HepG2 (cell line): ENCODE results near the gene ELP2.

ENCODE experiments used
- CTCF ChIP-seq: sonication (generic); formaldehyde crosslinking; IDR thresholded peaks from 2 replicates; pipeline ENCODE4 v1.5.0; 2020; ENCODE audit warnings: mild to moderate bottlenecking, missing genetic modification reagents, moderate library complexity
- FIP1L1 ChIP-seq: fragments of 200-400 bp; formaldehyde crosslinking; IDR thresholded peaks from 2 replicates; pipeline ENCODE4 v1.6.1; 2018; ENCODE audit warnings: low read depth, mild to moderate bottlenecking, low read length, moderate library complexity, borderline replicate concordance; ENCODE audit not compliant: insufficient read depth
- NFKBIZ ChIP-seq: IDR thresholded peaks from 2 replicates; pipeline ENCODE4 v1.6.1; 2018; ENCODE audit warnings: missing genetic modification reagents, missing compliant biosample characterization
- NR1H2 ChIP-seq: sonication (generic); formaldehyde crosslinking; IDR thresholded peaks from 2 replicates; pipeline ENCODE4 v1.8.1; 2022; ENCODE audit warnings: low read depth, missing genetic modification reagents, borderline replicate concordance
- ZBTB21 ChIP-seq: sonication (generic); formaldehyde crosslinking; IDR thresholded peaks from 2 replicates; pipeline ENCODE4 v1.4.0; 2020; ENCODE audit warnings: missing genetic modification reagents
- ZNF276 ChIP-seq: sonication (generic); formaldehyde crosslinking; IDR thresholded peaks from 2 replicates; pipeline ENCODE4 v1.4.0; 2020; ENCODE audit warnings: mild to moderate bottlenecking, low read depth, missing genetic modification reagents

- no peak for TF ChIP-seq NR1H2 (CRISPR knock-in tag)
- no peak for TF ChIP-seq ZNF276
- no peak for TF ChIP-seq CTCF
- TF ChIP-seq FIP1L1, result no peak
- TF ChIP-seq ZBTB21, result no peak
- no peak for TF ChIP-seq NFKBIZ (CRISPR knock-in tag)
Measured at GRCh38 chr18:36185901-36186460, 56.3 kb downstream of the ELP2 start.
